ENCODE results near the gene ITGA2B.

- TF ChIP-seq POLR2A (IDR thresholded peaks at IDR 0.05) (no peak), CTCF (IDR thresholded peaks at IDR 0.05) (no peak), EP300 (IDR thresholded peaks at IDR 0.05) (no peak), POLR2AphosphoS5 (IDR thresholded peaks at IDR 0.05) (no peak)
Observed at GRCh38 chr17:44378171-44378705, 11.2 kb downstream of the ITGA2B start.

Measured in stomach (tissue), 4 donors.